HG03060 (cell line): ENCODE results near the gene FOXRED2.

ENCODE experiments used
- ATAC-seq: cut with Tn5 transposase; IDR thresholded peaks from one replicate; pipeline ENCODE4 v1.9.1; 2021; ENCODE audit warnings: low read depth, moderate number of reproducible peaks; ENCODE audit not compliant: unreplicated experiment

Gene FOXRED2

DNA sequence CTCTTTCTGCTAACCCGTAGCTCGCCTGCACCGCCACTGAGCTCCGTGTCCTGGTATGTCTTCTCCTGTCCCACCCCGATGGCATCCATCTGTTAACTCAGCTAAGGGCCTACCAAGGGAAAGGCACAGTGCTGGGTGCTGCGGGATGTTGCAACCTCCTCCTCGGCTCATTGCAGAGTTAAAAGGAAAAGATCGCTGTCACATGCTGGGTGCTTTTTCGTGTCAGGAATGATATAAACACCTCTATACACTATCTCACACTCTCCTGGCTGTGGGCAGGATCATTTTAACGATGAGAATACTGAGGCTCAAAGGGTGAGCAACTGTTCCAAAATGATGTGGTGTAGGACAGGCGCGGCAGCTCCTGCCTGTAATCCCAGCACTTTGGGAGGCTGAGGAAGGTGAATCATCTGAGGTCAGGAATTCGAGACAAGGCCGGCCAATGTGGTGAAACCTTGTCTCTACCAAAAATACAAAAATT lies 35.5 kb downstream of the FOXRED2 start:
- ATAC-seq = no peak

DNA sequence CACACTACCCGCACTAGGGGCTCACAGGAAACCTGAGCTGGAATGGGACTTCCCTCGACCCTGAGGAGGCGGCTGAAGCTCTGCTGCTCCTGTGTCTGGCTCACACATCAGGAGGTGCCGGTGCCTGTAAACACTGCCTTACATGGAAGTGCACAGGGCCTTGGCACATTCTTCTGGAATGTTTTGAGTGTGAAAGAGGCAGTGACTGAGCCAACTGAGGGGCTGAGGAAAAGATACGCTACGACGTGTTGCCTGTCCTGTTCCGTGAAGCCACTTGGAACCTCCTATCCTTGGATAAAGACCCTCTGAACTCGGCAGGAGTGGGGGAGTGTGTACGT lies 35.9 kb downstream of the FOXRED2 start:
- ATAC-seq = no peak

DNA sequence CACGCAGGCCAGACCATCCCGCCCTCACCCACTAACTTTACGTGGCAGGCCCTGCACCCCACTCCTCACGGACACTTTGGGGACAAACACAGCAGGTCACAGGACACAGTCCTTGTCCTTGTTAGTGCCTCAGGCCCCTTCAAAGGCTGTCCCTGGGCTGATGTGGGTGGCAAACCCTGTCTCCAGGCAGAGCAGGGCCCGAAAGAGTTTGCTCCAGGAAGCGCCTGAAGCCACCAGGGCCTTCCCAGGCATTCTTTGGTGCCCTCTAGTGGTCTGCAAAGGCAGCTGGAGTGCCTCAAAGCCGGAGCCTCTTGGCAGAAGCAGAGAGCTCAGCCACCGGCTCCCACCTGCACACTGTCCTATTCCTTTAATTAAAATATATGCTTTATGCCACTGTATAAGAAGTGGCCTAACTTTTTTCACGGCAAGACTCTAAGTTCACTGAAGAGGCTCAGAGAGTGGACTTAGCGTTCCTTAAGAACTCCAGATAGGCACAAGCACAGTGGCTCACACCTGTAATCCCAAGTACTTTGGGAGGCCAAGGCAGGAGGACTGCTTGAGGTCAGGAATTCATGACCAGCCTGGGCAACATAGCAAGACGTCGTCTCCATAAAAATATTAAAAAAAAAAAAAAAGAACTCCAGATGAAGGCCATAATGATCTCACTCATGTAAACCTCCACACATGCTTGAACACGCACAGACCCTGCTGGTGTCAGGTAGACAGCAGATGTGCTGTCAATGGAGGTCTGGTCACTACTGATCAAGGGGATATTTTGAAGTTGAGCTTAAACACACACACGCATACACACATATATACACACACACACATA lies 36.5 kb downstream of the FOXRED2 start:
- ATAC-seq = no peak

DNA sequence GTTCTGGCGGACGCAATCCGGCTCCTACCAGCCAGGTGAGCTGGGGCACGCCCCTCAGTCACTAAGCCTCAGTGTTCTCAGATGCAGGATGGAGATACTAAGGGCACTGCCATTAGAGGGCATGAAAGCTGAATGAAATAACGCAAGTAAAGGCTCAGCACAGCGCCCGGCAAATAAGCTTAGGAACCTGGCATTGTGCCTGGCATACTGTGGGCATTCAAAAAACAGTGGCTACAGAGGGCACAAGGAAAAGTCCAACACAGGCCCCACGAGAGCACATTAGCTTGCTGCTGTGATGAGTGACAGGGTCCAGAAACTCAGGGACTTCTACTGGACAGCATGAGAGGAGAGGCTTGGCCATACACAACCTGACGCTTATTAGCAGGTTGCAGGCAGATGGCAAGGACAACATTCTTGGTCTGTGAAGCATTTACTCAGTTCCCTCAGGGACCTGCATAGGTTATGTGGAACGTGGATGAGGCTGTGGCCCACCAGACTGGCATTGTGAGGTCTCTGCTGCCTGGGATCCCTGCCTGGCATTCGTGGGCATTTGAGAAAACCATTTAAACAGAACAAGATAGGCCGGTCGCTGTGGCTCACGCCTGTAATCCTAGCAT lies 37.6 kb downstream of the FOXRED2 start:
- no peak for ATAC-seq

DNA sequence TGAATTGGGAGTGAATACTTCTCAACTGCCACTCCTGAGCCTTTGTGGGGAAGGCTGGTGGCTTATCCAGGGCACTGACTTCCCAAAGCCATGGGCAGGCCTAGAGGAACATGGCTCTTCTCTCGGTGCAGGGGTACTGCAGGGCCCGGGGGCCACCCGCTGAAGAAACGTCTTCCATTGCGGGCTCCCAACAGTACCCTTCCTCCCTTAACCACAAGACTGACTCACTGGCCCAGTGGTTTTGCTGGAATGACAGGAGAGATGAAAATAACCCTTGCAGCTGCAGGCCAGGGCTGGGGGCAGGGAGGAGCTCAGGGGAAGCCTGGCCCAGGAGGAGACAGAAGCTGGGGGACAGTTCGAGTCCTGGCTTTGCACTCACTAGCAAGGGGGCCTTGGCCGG lies 38.9 kb downstream of the FOXRED2 start:
- ATAC-seq = no peak

DNA sequence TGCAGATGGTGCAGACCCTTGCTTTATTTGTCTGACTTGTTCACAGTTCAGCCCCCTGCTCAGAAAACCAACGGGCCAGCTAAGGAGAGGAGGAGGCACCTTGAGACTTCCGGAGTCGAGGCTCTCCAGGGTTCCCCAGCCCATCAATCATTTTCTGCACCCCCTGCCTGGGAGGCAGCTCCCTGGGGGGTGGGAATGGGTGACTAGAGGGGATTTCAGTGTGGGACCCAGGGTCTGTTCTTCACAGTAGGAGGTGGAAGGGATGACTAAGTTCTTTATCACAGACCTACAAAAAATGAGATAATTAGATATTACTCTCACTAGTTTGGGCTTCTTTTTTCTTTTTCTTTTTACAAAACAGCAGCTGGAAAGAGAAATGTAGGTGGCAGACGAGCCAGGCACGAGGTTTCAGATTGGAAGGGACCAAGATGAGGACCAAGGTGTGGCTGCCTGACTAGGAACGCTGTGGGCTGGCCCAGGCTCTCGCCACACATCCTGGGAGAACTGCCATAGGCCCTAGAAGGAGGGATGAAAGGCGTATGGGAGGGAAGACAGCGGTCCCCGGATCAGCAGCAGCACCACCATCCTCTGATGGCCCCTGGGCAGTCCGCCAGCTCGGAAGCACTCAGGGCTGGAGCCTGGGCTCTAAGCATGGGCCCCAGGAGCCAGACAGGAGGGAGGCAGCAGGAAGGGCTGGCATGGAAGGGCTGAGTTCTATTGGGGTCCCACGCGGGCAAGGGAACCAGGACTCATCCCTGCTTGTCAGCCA lies 39.6 kb downstream of the FOXRED2 start:
- no peak for ATAC-seq

DNA sequence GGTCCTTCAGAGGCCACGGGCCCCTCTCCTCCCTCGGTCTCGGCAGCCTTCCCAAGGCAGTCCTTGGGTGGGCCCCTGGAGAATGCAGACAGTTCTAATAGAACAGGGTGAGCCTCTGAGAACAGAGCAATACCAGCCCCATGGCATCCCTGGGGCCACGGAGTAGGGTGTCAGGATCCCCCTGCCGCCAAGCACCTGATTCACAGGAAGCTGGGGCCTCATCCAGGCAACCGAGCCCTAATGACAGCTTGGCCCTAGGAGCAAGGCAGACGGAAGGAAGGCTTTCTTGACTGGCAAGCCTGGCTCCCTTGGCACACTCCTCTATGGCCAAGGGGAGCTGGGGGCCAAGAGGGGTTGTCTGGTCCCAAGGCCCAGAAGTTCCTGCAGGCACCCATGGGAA lies 40.6 kb downstream of the FOXRED2 start:
- ATAC-seq = no peak

DNA sequence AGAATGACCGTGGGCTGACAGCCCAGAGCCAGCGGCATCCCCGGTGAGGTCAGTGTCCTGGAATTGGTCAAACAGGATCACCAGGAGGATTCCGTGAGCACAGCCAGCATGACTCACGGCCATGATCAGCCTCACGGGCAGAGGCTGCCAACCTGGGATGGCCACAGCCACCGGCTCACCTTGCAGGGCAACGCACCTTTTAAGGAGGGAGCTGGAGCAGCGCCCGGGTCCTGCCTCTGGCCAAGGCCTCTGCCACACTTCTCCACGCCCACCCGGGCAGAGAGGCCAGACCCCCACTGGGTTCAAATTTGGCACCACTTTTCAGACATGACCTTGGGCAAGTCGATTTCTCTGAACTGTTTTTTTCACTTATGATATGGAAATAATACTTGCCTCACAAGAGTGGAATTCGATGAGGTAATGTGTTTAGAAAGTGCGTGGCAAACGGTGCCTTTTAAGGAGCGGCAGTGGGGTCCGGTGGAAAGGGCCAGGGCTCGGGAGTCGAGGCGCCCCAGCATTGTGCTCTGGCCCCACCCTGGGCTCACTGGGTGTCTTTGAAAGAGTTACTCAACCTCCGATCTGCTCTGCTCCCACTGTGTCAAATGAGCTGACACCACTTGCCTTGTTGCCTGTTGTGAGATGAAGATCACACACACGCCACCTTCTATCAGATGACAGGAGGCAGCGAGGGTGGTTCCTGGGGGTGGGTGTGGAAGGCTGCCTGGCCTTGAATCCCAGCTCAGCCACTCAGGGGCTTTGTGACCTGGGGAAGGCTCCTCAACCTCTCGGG lies 41.4 kb downstream of the FOXRED2 start:
- ATAC-seq = no peak

DNA sequence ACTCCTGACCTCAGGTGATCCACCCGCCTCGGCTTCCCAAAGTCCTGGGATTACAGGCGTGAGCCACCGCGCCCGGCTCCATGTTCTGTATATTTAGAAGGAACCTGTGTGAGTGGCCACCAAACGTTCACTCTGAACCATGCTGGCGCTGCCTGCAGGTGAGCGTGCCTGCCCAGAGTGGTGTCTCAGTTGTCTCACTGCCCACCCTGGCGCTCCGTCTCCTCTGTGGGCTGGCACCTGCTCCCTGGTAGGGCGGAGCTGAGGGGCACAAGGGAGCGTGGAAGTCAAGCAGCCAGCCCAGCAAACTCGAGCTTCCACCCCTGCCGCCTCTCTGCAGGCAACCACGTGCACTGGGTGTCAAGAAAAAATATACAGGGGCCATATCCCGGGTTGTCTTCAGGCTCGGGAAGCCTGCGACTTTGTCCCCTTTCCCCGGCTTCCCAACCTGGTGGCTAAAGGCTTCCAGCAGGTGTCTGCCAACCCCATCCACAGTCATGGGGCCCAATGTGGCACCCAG lies 42.1 kb downstream of the FOXRED2 start:
- no peak for ATAC-seq

DNA sequence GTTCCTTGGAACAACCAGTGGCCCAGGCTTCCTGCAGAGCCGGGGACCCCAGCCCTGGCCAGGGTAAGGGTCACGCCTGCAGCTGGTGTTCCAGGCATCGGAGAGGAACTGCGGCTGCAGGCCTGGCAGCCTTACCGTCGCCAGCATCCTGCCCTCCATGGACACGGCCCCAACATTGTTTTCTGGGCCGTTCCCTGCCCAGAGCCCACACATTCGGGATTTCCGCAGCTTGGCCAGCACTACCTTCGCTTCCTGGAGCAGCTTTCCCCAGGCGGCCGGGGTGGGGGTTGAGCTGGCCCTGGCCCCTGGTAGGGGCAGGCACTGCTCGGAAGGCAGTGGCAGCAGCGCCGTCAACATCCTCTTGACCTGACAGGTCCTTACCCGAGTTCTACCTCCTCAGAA lies 43.1 kb downstream of the FOXRED2 start:
- ATAC-seq = no peak

DNA sequence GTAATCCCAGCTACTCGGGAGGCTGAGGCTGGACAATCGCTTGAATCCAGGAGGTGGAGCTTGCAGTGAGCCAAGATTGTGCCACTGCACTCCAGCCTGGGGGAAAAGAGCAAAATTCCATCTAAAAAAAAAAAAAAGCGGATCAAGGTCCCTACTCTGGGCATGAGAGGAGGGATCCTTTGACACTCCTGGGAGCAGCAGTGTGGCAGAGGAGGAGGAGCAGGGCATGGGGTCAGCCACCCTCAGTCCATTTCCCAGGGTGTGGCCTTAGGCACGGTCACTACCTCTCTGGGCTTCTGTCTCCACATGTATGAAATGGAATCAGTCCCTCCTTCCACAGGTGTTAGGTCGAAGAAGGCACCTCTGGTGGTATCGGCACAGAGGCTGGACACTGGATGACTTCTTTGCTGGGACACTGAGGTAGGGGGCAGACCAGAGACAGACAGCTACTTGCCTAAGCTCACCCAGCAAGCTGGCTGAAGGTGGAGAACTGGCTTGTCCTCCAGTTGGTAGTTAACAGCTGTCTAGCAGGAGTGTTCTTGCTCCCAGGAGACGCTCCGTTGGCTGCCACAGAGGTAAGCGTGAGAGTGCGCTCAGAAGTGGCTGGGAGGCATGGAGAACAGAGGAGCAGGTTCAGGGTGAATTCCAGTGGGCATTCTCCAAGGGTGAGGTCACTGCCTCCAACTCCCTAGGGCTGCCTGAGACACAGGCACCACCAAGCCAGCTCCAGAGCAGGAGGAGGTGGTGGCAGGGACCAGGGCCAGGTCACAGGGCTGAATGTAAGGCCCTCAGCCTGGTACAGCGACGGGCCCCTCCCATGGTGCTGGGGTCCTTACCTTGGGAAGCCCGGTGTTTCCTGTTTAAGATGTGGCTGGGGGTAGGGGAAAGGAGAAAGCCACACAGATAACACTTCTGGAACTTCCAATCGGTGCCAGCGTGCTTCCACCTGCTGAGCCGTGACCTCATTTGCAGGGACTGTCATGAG lies 44.9 kb downstream of the FOXRED2 start:
- no peak for ATAC-seq

DNA sequence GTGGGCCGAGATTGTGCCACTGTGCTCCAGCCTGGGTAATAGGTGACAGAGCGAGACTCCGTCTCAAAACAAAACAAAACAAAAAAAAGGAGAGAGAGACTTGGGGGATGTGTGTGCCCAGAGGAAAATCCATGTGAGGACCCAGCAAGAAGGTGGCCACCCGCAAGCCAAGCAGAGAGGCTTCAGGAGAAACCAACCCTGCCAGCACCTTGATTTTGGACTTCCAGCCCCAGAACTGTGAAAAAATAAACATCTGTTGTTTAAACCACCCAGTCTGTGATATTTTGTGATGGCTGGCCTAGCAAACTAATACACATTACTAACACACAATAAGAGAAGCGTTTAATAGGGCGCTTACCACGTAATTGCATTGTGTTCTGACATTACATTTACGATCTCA lies 46.6 kb downstream of the FOXRED2 start:
- ATAC-seq = no peak

DNA sequence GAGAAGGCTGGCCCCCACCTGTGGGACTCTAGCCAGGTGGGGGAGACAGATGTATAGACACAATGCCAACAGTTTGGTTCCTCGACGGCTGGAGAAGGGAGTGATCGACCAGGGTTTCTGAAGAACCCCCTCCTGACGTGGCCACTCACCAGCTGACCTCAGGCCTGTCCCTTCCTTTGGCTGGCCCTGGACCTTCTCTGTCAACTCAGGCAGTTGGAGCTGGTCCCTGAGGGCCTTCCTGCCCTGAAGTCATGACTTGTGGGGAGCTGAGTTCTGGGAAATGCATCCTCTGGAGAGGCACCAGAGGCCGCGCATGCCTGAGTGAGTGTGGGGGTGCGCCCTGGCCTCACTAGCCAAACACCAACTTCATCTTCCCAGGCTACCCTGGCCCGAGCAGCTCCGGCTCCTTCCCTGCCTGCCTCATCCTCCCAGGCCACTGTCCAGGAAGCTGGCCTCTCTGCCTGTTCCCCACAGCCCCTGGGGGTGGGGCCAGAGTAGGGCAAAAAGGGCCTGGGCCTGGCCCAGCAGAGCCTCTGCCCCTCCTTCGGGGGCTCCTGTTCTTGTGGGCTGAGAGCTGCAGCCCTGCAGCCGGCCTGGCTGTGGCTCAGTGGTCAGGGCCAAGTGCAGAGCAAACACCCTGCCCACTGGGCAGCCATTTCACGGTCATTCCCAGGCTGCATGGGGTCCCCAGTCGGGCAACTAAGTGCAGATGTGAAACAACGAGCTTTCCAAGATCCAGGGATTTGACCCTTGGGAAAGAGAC lies 49.0 kb downstream of the FOXRED2 start:
- no peak for ATAC-seq

DNA sequence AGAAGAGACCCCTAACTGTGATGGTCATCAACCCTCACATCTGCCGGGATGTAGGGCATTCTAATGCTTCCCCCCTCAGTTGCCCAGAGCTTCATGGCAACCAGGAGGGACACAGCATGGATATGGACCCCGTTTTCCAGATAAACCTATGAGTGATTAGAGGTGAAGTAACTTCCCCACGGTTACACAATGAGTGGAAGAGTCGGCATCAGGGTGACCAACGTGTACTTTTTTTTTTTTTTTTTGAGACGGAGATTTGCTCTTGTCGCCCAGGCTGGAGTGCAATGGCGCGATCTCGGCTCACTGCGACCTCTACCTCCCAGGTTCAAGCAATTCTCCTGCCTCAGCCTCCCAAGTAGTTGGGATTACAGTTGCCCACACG lies 50.4 kb downstream of the FOXRED2 start:
- ATAC-seq = no peak

DNA sequence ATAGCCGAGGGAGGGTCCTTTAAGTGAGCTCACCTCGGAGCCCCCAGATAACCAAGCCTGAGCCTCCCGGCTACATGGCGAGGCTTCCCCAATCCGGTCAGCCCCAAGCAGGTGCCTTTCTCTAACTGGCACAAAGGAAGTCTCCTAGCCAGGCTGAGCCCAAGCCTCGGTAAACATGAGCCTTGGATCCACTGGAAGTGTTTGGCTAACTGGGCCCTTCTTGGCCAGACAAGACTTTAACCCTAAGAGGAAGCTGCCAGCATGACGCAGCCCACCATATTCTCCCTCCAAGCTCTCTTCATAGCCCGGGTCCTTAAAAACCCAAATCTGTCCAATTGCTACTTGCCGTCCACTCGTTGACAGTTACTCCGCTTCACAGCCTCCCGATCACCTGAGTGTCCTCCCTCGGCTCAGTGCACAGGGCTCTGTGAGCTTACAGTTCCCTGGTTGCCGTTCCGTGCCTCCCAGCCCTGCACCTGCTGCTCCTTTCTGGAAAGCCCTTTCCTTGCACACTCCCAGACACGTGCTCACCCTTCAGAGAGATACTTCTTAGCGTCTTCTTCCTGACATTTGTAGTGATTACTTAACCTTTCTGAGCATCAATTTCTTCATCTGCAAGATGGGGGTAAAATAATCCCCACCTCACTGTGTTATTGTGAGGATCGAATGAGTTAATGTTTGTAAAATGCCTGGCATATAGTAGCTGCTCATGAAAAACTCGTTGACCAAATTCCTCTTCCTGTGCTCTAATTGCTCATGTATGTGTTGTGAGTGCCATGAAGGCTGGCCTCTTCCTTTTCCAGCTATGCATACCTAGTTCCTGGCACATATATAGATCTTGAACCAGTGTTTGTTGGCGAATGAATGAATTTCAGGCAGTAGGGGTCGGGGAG lies 51.0 kb downstream of the FOXRED2 start:
- ATAC-seq = no peak

DNA sequence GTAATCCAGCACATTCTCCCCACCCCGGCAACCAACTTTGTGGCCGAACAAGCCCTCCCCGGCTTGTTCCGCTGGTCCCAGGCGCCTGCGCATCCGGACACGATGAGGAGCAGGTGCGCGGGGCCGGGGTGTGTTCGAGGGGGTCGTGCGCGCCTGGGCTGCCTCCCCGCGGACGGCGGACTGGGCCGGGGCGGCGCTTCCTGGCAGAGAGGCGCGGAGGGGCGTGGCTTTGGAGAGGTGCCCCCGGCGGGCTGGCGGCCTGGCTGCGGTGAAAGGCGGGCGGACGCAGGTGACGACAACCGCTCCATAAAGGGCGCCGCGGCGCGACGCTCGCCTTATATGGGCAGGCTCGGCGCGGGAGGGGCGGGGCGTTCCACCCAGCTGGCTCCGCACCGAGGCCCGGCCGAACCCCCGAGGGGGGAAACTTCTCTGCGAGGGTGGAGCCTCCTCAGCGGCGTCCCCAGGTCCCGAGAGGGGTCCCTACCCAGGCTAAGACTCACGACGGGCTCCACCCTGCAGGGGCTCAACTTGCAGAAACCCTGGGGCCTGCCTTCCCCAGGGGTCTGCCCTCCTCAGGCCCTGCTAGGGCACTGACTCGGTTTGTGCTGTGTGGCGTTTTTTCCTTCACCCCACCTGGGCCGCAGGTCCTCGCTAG lies 51.8 kb downstream of the FOXRED2 start:
- ATAC-seq = no peak

DNA sequence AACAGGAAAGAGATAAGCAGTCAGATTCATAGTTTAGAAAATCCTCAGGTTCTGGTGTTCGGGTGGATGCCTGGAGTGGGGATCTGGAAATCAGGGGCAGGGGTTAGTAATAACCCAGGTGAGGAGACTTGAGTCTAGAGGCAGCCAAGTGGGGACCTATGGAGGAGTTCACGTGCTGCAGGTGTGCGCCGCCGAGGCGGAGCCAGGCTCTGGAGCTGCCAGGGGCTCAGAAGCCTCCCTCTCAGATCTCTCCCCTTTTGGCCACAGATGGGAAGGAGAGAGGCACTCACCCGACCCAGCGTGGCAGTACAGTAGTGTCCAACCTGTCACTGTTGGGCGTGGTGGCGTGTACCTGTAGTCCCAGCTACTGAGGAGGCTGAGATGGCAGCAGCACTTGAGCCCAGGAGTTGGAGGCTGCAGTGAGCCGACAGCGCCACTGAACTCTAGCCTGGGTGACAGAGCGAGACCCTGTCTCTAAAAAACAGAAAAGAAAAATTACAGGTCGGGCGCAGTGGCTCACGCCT lies 52.9 kb downstream of the FOXRED2 start:
- ATAC-seq = no peak
